Smooth muscle cell (in vitro differentiated cells): Measurements from ENCODE around the gene UBE2V1. TPM values are rescaled to one million over a fixed set of nuclear protein-coding genes. Genes with fewer than 3 reads are reported as not detected.

Experiments
- DNase-seq: peaks from one replicate; lab custom pipeline; 2025; ENCODE audit not compliant: unreplicated experiment; lab: John Stamatoyannopoulos, UW
- H2AFZ ChIP-seq: fragments of 200-600 bp; sonication (generic); 2 replicates; pipeline ENCODE4 v1.6.0; 2016; ENCODE audit warnings: antibody characterized with exemption, low read depth, mild to moderate bottlenecking
- H3F3A ChIP-seq: fragments of 200-600 bp; sonication (generic); 2 replicates; pipeline ENCODE4 v1.6.0; 2017; ENCODE audit warnings: antibody characterized with exemption, low read depth
- H3K27ac ChIP-seq: fragments of 200-600 bp; sonication (generic); 2 replicates; pipeline ENCODE4 v1.5.1; 2016; ENCODE audit warnings: low read depth, mild to moderate bottlenecking
- H3K27me3 ChIP-seq: fragments of 200-600 bp; sonication (generic); 2 replicates; pipeline ENCODE4 v1.6.1; 2016; ENCODE audit warnings: low read depth, mild to moderate bottlenecking
- H3K36me3 ChIP-seq: fragments of 200-600 bp; sonication (generic); 2 replicates; pipeline ENCODE4 v1.5.1; 2016; ENCODE audit warnings: low read depth
- H3K4me1 ChIP-seq: fragments of 200-600 bp; sonication (generic); 2 replicates; pipeline ENCODE4 v1.5.1; 2016; ENCODE audit warnings: low read depth
- H3K4me2 ChIP-seq: fragments of 200-600 bp; sonication (generic); 2 replicates; pipeline ENCODE4 v1.6.0; 2016; ENCODE audit warnings: mild to moderate bottlenecking
- H3K4me3 ChIP-seq: fragments of 200-600 bp; sonication (generic); 2 replicates; pipeline ENCODE4 v1.5.1; 2016; ENCODE audit warnings: mild to moderate bottlenecking
- H3K79me2 ChIP-seq: fragments of 200-600 bp; sonication (generic); 2 replicates; pipeline ENCODE4 v1.6.0; 2016; ENCODE audit warnings: low read depth, mild to moderate bottlenecking
- H3K9ac ChIP-seq: fragments of 200-600 bp; sonication (generic); 2 replicates; pipeline ENCODE4 v1.6.0; 2016; ENCODE audit warnings: low read depth
- H3K9me3 ChIP-seq: fragments of 200-600 bp; sonication (generic); replicated peaks from 2 replicates; pipeline ENCODE4 v1.5.1; 2016; ENCODE audit warnings: low read depth
- H4K20me1 ChIP-seq: fragments of 200-600 bp; sonication (generic); 2 replicates; pipeline ENCODE4 v1.6.0; 2016; ENCODE audit warnings: low read depth
- whole genome bisulfite sequencing: methylation state at CpG from one replicate; pipeline ENCODE4 v1.1.7; 2016; ENCODE audit warnings: low lambda C conversion rate; 5-methylcytosine and 5-hydroxymethylcytosine counted together
- polyA plus RNA-seq: library from polyadenylated mRNA; unstranded; fragments of >200 nt; fragmentation: Nextera tagmentation; extraction: Ambion mirVana; gene quantifications from 2 replicates; pipeline ENCODE4 v1.2.1, GENCODE V29; 2016
- total RNA-seq: library from RNA; depleted of rRNA; stranded (reverse); fragments of >200 nt; gene quantifications from 2 replicates; pipeline ENCODE4 v1.2.3, GENCODE V29; 2014
- TF ChIP-seq, protein P1 (sequence below): fragments of 200-600 bp; sonication (generic); IDR thresholded peaks from 2 replicates; pipeline ENCODE4 v1.5.1; 2017; ENCODE audit warnings: borderline replicate concordance, mild to moderate bottlenecking, antibody characterized with exemption; ENCODE audit not compliant: insufficient read depth, poor library complexity, severe bottlenecking

Gene UBE2V1
- total and polyA plus RNA-seq, 2 experiments from 2014 or later: 94.8 to 128 TPM

DNA sequence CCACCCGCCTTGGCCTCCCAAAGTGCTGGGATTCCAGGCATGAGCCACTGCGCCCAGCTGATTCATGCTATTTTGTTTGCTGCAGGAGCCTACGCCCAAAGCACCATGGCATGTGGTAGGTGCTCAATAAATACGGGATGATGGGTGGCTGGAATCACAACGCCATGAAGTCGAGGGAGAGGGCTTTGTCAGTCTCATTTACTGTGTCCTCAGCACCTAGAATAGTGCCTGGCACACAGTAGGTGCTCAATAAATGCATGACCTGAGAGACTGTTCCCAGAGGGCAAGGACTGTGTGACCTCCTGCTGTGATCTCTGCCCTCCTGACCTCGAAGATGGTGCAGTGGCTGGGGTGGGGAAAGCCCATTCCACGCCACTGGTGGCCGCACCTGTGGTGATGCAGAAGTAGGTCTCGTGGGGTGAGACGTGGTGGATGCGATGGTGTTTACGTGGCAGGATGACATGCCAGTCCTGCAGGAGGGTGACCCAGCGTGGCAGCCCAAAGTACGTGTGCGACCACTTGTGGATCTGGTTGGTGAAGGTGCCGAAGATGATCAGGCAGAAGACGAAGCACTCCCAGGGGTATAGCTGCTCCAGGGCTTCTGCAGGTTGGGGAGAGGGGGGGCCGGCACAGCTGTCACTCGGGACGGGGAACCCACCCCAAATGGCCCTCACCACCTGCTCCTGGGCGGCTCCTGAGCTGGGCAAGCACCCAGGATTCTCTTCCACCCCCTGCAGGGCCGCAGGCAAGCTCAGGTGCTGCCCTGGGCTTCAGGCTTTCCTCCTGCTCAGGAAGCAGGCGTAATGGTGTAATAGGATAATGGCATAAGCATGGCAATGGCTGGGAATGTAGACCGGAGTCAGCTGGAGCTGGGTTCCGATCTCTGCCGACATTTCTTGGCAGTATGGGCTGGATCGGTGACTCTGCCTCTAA lies 14.9 kb upstream of the UBE2V1 start:
- Histone ChIP-seq H3F3A (no peaks in the 10 kb centered on the region), H3K4me2 (no peak overlapping the region), H4K20me1 (peaks cover 44% of the 10 kb centered on the region), H3K4me1 (no peaks in the 10 kb centered on the region), H2AFZ (no peak overlapping the region), H3K9me3 (no peaks in the 10 kb centered on the region), H3K27me3 (no peaks in the 10 kb centered on the region), H3K4me3 (no peak overlapping the region), H3K9ac (no peak overlapping the region), H3K79me2 (peaks cover 14% of the 10 kb centered on the region), H3K27ac (no peak overlapping the region), H3K36me3 (no peaks in the 10 kb centered on the region)
- TF ChIP-seq, protein P1, sequence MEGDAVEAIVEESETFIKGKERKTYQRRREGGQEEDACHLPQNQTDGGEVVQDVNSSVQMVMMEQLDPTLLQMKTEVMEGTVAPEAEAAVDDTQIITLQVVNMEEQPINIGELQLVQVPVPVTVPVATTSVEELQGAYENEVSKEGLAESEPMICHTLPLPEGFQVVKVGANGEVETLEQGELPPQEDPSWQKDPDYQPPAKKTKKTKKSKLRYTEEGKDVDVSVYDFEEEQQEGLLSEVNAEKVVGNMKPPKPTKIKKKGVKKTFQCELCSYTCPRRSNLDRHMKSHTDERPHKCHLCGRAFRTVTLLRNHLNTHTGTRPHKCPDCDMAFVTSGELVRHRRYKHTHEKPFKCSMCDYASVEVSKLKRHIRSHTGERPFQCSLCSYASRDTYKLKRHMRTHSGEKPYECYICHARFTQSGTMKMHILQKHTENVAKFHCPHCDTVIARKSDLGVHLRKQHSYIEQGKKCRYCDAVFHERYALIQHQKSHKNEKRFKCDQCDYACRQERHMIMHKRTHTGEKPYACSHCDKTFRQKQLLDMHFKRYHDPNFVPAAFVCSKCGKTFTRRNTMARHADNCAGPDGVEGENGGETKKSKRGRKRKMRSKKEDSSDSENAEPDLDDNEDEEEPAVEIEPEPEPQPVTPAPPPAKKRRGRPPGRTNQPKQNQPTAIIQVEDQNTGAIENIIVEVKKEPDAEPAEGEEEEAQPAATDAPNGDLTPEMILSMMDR: no peak
- WGBS: 98% methylated on average over 27 of the region's 28 CpGs
- no peak for DNase-seq

DNA sequence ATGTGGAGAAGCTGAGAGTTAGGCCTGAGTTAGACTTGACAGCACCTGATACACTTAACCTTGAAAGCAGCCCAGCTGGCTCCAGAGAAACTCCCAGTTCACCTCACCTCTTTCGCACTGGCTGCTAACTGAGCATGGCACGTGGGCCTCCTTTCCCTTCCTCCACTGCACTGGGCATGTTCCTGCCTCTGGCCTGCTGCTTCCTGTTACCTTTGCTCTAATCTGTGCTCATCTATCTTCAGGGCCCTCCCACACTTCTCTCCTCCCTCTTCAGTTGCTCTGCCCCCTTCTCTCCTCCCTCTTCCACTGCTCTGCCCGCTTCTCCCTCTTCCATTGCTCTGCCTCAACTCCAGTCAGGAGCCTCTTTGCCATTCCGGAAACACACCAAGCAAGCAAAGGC lies 13.7 kb upstream of the UBE2V1 start:
- Histone ChIP-seq H3K27ac (no peak overlapping the region), H3K4me2 (no peak overlapping the region), H3K4me1 (no peaks in the 10 kb centered on the region), H2AFZ (no peak overlapping the region), H3K9me3 (no peaks in the 10 kb centered on the region), H3K27me3 (no peaks in the 10 kb centered on the region), H3K9ac (no peak overlapping the region), H3K79me2 (peaks cover 5% of the 10 kb centered on the region), H3F3A (no peaks in the 10 kb centered on the region), H3K36me3 (no peaks in the 10 kb centered on the region), H4K20me1 (peaks cover 32% of the 10 kb centered on the region), H3K4me3 (no peak overlapping the region)
- no peak for DNase-seq
- TF ChIP-seq, protein P1: no peak
- WGBS: 91% methylated on average over 4 of the region's 4 CpGs

DNA sequence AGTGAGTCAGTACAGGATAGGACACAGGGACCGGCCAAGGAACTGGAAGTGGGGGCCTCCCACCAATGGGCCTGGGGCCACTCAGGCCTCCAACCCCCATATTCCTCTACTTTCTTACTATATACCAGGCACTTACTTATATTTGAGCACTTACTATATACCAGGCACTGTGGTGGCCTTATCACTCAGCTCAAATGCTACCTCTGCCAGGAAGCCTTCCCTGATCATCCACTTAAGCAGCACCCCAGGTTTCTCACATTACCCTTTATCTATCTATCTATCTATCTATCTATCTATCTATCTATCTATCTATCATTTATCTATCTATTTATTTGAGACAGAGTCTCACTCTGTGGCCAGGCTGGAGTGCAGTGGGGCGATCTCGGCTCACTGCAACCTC lies 12.3 kb upstream of the UBE2V1 start:
- Histone ChIP-seq H3K27me3 (no peaks in the 10 kb centered on the region), H3K4me2 (no peak overlapping the region), H3K9ac (no peak overlapping the region), H3K36me3 (no peaks in the 10 kb centered on the region), H2AFZ (no peak overlapping the region), H4K20me1 (peaks cover 18% of the 10 kb centered on the region), H3K27ac (no peak overlapping the region), H3K4me1 (no peaks in the 10 kb centered on the region), H3K9me3 (no peaks in the 10 kb centered on the region), H3K79me2 (no peaks in the 10 kb centered on the region), H3F3A (peaks cover 4% of the 10 kb centered on the region), H3K4me3 (no peak overlapping the region)
- no peak for DNase-seq
- TF ChIP-seq, protein P1: no peak
- 99% methylated on average over 3 of the region's 3 CpGs for WGBS
